Fibroblast of villous mesenchyme (primary cell): ENCODE measurements around the gene ITPRID2. TPM values are rescaled to one million over a fixed set of nuclear protein-coding genes. Genes with fewer than 3 reads are reported as not detected.

Experiments
- total RNA-seq: library from RNA; depleted of rRNA; stranded (reverse); fragments of >200 nt; gene quantifications from 2 replicates; pipeline ENCODE4 v1.2.3, GENCODE V29; 2012

The ITPRID2 gene
- total RNA-seq, 1 donor, result 301 TPM

Other genes with a start within 250 kb of the ITPRID2 start
- under 0.01 TPM in 2 replicates for gene CERKL, start 234.6 kb upstream of the ITPRID2 start, total RNA-seq
- gene NEUROD1, start 211.2 kb upstream of the ITPRID2 start, total RNA-seq, result not detected in 2 replicates
- gene PPP1R1C, start 94.1 kb downstream of the ITPRID2 start, total RNA-seq, result 0.32 and 2.2 TPM in 2 replicates